OCI-LY1 (cell line): ENCODE results near the gene KCNJ4.

Experiments
- CTCF ChIP-seq: fragments of 200-600 bp; sonication (generic), shearing (Covaris generic); IDR thresholded peaks from 2 replicates; pipeline ENCODE4 v1.5.1; 2017; ENCODE audit warnings: mild to moderate bottlenecking, antibody characterized with exemption, low read length, moderate library complexity, mixed read lengths
- EZH2 ChIP-seq: fragments of 200-600 bp; sonication (generic), shearing (Covaris generic); IDR thresholded peaks from 2 replicates; pipeline ENCODE4 v1.8.0; 2017; ENCODE audit warnings: borderline replicate concordance, mixed run types, mild to moderate bottlenecking, antibody characterized with exemption, low read length, moderate library complexity, mixed read lengths

- TF ChIP-seq CTCF = no peak
- TF ChIP-seq EZH2 = no peak
Measured at GRCh38 chr22:38427465-38427864, 27.5 kb downstream of the KCNJ4 start.
